ENCODE data around the gene AGMAT. TPM values are rescaled to one million over a fixed set of nuclear protein-coding genes. Genes with fewer than 3 reads are reported as not detected.

AGMAT gene
- total and polyA plus RNA-seq, 2 of the 8 experiments (the other 6 are each of a cell fraction or from before 2014, with no cell fraction given) = 3.7 to 5.8 TPM

GRCh38 chr1:15627343-15627988, 42.6 kb upstream of the AGMAT start:
- DNase-seq (ENCODE audit: low read depth in 1 of 2, low spot score in 2 of 2) (no peak), FAIRE-seq (no peak)
- Histone ChIP-seq H2AK5ac (ENCODE audit: low read depth, low read length) (no peak overlapping the region), H4K91ac (replicated peaks; ENCODE audit: insufficient read length, low read length) (no peak overlapping the region), H3K4me3 (ENCODE audit: extremely low read depth in 1 of 4, insufficient read depth in 2 of 4, low read depth in 3 of 4, low read length in 4 of 4) (no peak overlapping the region), H3K9ac (replicated peaks in 1 of 4; ENCODE audit: extremely low read depth in 1 of 4, low read depth in 3 of 4, low read length in 3 of 4) (no peak overlapping the region), H3K4ac (replicated peaks; ENCODE audit: insufficient read length, low read depth, low read length) (no peak overlapping the region), H3K56ac (replicated peaks; ENCODE audit: insufficient read length, low read depth, low read length) (no peak overlapping the region), H2BK5ac (ENCODE audit: low read depth, low read length) (no peak overlapping the region), H4K8ac (ENCODE audit: extremely low read depth, insufficient read depth, low read length) (no peak overlapping the region), H3K23ac (ENCODE audit: insufficient read length) (no peak overlapping the region), H2BK15ac (ENCODE audit: low read length) (no peak overlapping the region), H4K20me1 (replicated peaks in 1 of 2; ENCODE audit: control insufficient read depth in 1 of 2, insufficient read depth in 2 of 2, low read length in 2 of 2) (peaks cover 13 to 15% of the 10 kb centered on the region in 2 experiments), H3K79me2 (ENCODE audit: control insufficient read depth in 1 of 2, insufficient read depth in 2 of 2, low read length in 2 of 2) (peaks cover 10 to 60% of the 10 kb centered on the region in 2 experiments), H2BK120ac (replicated peaks; ENCODE audit: low read depth, low read length) (no peak overlapping the region), H3K4me1 (replicated peaks in 1 of 4; ENCODE audit: control insufficient read depth in 3 of 4, insufficient read depth in 4 of 4, low read length in 3 of 4) (no peaks in the 10 kb centered on the region), H3K27me3 (replicated peaks in 1 of 4; ENCODE audit: control insufficient read depth in 3 of 4, extremely low read depth in 1 of 4, insufficient read depth in 3 of 4, low read length in 3 of 4) (no peaks in the 10 kb centered on the region), H3K23me2 (ENCODE audit: low read depth, low read length) (no peaks in the 10 kb centered on the region), H3K9me3 (ENCODE audit: insufficient read depth in 2 of 2, low read depth in 1 of 2, low read length in 1 of 2) (no peaks in the 10 kb centered on the region), H2BK12ac (ENCODE audit: low read depth, low read length) (no peak overlapping the region), H3K14ac (ENCODE audit: insufficient read length) (no peak overlapping the region), H3K36me3 (ENCODE audit: control insufficient read depth in 2 of 4, insufficient read depth in 4 of 4, low read length in 3 of 4) (peaks cover 12 to 40% (median 27%) of the 10 kb centered on the region in 4 experiments), H3K79me1 (ENCODE audit: low read depth, low read length) (0 out of 2 replicates have a peak, but pooled peaks cover 2% of the 10 kb centered on the region), H3K27ac (ENCODE audit: low read depth, low read length) (no peak overlapping the region), H3K18ac (ENCODE audit: extremely low read depth, low read length) (no peak overlapping the region), H4K5ac (ENCODE audit: insufficient read length, low read depth, low read length) (no peak overlapping the region), H2BK20ac (ENCODE audit: low read length) (no peak overlapping the region), H3K4me2 (ENCODE audit: insufficient read depth in 1 of 2, low read depth in 2 of 2, low read length in 2 of 2) (no peak overlapping the region), H2AFZ (ENCODE audit: low read length) (no peak overlapping the region)
- ChIA-PET CTCF (ENCODE audit: partially characterized antibody) (interaction anchor here (1.2 kb wide), 1 partner anchor 31 kb away, joined by 3 read pairs; no protein-coding TSS in a partner anchor), POLR2A (ENCODE audit: partially characterized antibody) (interaction anchor here (0.6 to 1.3 kb wide), 2 partner anchors 10 to 28 kb away, joined by 3 to 4 read pairs; no protein-coding TSS in a partner anchor)
- 81% methylated on average over 4 of the region's 4 CpGs; no CpG with 5 or more reads in 1 of the 2 experiments for WGBS, 2 experiments (ENCODE audit: extremely low coverage in 1 of 2, insufficient coverage in 1 of 2, insufficient read length in 1 of 2, insufficient replicate concordance in 2 of 2, low coverage in 1 of 2, low lambda C conversion rate in 2 of 2, missing lambda C conversion rate in 1 of 2)
- TF ChIP-seq EP300 (IDR thresholded peaks at IDR 0.05; ENCODE audit: borderline replicate concordance in 1 of 2, low read depth in 2 of 2, low read length in 2 of 2) (no peak), RXRA (IDR thresholded peaks at IDR 0.05; ENCODE audit: insufficient read depth, low read depth, low read length) (no peak), RFX5 (IDR thresholded peaks at IDR 0.05; ENCODE audit: borderline replicate concordance, low read depth, low read length) (no peak), TAF7 (optimal IDR thresholded peaks at IDR 0.05; ENCODE audit: borderline replicate concordance, low read depth, low read length) (no peak), SIRT6 (IDR thresholded peaks at IDR 0.05; ENCODE audit: low read length) (no peak), SIN3A (conservative IDR thresholded peaks at IDR 0.05 in 1 of 2, IDR thresholded peaks at IDR 0.05 in 1 of 2; ENCODE audit: low read depth in 1 of 2, low read length in 2 of 2) (no peak), KDM5A (IDR thresholded peaks at IDR 0.05; ENCODE audit: low read length) (no peak), CHD2 (IDR thresholded peaks at IDR 0.05; ENCODE audit: low read length) (no peak), RAD21 (IDR thresholded peaks at IDR 0.05 in 1 of 2, conservative IDR thresholded peaks at IDR 0.05 in 1 of 2; ENCODE audit: low read depth in 2 of 2, low read length in 2 of 2) (no peak), E2F6 (IDR thresholded peaks at IDR 0.05) (no peak)
